Colonic mucosa (tissue), 4 donors: ENCODE results near the gene GP1BA. TPM values are rescaled to one million over a fixed set of nuclear protein-coding genes. Genes with fewer than 3 reads are reported as not detected.

ENCODE experiments used
- DNase-seq: peaks from one replicate; pipeline ENCODE4 v3.0.0-alpha.2; 2020
- H3K27ac ChIP-seq: fragments of 200-600 bp; one replicate; pipeline ENCODE4 v1.8.0; 2021
- H3K27me3 ChIP-seq: fragments of 200-600 bp; one replicate; pipeline ENCODE4 v1.8.0; 2021
- H3K36me3 ChIP-seq: fragments of 200-600 bp; one replicate; pipeline ENCODE4 v1.8.0; 2021
- H3K4me1 ChIP-seq: fragments of 200-600 bp; one replicate; pipeline ENCODE4 v1.8.0; 2021; ENCODE audit warnings: mild to moderate bottlenecking
- H3K4me3 ChIP-seq: fragments of 200-600 bp; one replicate; pipeline ENCODE4 v1.8.0; 2021
- H3K9ac ChIP-seq, 2 donors: one replicate each; pipeline ENCODE4 v1.7.0; 2013; ENCODE audit warnings: control low read depth in 2 of 2, low read depth in 2 of 2, low read length in 2 of 2
- H3K9me3 ChIP-seq: fragments of 200-600 bp; one replicate; pipeline ENCODE4 v1.8.0; 2021
- CTCF ChIP-seq: fragments of 200-600 bp; IDR thresholded peaks from one replicate; pipeline ENCODE4 v1.8.0; 2022; ENCODE audit warnings: antibody characterized with exemption, mild to moderate bottlenecking
- intact Hi-C: fragments of 100-400 bp; cut with DNase I; formaldehyde crosslinking; loops from one replicate; pipeline ENCODE4 v1.14.1; 2022
- total RNA-seq, 2 donors: library from RNA; stranded (reverse); fragmentation: NEBNext Ultra II Directional in 1 of 2; extraction: Animal tissue kit (Norgen Biotek cat#: 25700) in 1 of 2; gene quantifications; one replicate each; pipeline ENCODE4 v1.2.1, GENCODE V29; 2021
- donor health status: healthy.
- donor health status: DM: no; HTN: no; CAD: no.
- donor health status: DM: no; HTN: no; CAD: no.

The GP1BA gene
- total RNA-seq, 2 donors from 2014 or later, result not detected

GRCh38 chr17:4928881-4929280, 3.2 kb upstream of the GP1BA start:
- no peaks in the 10 kb centered on the region for H3K4me1 ChIP-seq
- no peaks in the 10 kb centered on the region for H3K9me3 ChIP-seq
- H3K9ac ChIP-seq, result no peak overlapping the region
- intact Hi-C loops, result no loop called here
- DNase-seq, result no peak
- TF ChIP-seq CTCF, result no peak
- H3K4me3 ChIP-seq, result no peak overlapping the region
- H3K27ac ChIP-seq, result no peak overlapping the region
- no peaks in the 10 kb centered on the region for H3K27me3 ChIP-seq
- no peaks in the 10 kb centered on the region for H3K36me3 ChIP-seq

DNA sequence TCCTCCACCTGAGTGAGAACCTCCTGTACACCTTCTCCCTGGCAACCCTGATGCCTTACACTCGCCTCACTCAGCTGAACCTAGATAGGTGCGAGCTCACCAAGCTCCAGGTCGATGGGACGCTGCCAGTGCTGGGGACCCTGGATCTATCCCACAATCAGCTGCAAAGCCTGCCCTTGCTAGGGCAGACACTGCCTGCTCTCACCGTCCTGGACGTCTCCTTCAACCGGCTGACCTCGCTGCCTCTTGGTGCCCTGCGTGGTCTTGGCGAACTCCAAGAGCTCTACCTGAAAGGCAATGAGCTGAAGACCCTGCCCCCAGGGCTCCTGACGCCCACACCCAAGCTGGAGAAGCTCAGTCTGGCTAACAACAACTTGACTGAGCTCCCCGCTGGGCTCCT, 679 bp downstream of the GP1BA start:
- no peak for TF ChIP-seq CTCF
- H3K9ac ChIP-seq, result no peak overlapping the region
- no peak overlapping the region for H3K4me3 ChIP-seq
- no peaks in the 10 kb centered on the region for H3K4me1 ChIP-seq
- peaks cover 4% of the 10 kb centered on the region for H3K36me3 ChIP-seq
- no peak for DNase-seq
- no peaks in the 10 kb centered on the region for H3K27me3 ChIP-seq
- H3K27ac ChIP-seq, result no peak overlapping the region
- no peaks in the 10 kb centered on the region for H3K9me3 ChIP-seq
- intact Hi-C loops, result no loop called here

DNA sequence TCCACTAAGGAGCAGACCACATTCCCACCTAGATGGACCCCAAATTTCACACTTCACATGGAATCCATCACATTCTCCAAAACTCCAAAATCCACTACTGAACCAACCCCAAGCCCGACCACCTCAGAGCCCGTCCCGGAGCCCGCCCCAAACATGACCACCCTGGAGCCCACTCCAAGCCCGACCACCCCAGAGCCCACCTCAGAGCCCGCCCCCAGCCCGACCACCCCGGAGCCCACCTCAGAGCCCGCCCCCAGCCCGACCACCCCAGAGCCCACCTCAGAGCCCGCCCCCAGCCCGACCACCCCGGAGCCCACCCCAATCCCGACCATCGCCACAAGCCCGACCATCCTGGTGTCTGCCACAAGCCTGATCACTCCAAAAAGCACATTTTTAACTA, 1.6 kb downstream of the GP1BA start:
- Histone ChIP-seq H3K4me1 (peaks cover 3% of the 10 kb centered on the region), H3K9ac (no peak overlapping the region), H3K9me3 (no peaks in the 10 kb centered on the region), H3K4me3 (no peak overlapping the region), H3K27ac (no peak overlapping the region), H3K36me3 (peaks cover 9% of the 10 kb centered on the region), H3K27me3 (no peaks in the 10 kb centered on the region)
- TF ChIP-seq CTCF, result no peak
- intact Hi-C loops, result no loop called here
- no peak for DNase-seq

DNA sequence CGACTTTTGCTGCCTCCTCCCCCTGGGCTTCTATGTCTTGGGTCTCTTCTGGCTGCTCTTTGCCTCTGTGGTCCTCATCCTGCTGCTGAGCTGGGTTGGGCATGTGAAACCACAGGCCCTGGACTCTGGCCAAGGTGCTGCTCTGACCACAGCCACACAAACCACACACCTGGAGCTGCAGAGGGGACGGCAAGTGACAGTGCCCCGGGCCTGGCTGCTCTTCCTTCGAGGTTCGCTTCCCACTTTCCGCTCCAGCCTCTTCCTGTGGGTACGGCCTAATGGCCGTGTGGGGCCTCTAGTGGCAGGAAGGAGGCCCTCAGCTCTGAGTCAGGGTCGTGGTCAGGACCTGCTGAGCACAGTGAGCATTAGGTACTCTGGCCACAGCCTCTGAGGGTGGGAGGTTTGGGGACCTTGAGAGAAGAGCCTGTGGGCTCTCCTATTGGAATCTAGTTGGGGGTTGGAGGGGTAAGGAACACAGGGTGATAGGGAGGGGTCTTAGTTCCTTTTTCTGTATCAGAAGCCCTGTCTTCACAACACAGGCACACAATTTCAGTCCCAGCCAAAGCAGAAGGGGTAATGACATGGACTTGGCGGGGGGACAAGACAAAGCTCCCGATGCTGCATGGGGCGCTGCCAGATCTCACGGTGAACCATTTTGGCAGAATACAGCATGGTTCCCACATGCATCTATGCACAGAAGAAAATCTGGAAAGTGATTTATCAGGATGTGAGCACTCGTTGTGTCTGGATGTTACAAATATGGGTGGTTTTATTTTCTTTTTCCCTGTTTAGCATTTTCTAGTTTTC, 2.3 kb downstream of the GP1BA start:
- no peak for DNase-seq
- Histone ChIP-seq H3K9ac (peak overlapping the region in 1 of 2 donors; percentile 51), H3K4me3 (no peak overlapping the region), H3K27me3 (no peaks in the 10 kb centered on the region), H3K9me3 (no peaks in the 10 kb centered on the region), H3K4me1 (peaks cover 7% of the 10 kb centered on the region), H3K27ac (no peak overlapping the region), H3K36me3 (peaks cover 9% of the 10 kb centered on the region)
- no peak for TF ChIP-seq CTCF
- intact Hi-C loops, result no loop called here

- no peaks in the 10 kb centered on the region for H3K9me3 ChIP-seq
- peaks cover 7% of the 10 kb centered on the region for H3K4me1 ChIP-seq
- no peak for DNase-seq
- intact Hi-C loops, result loop anchor here (5.0 kb wide), 1 partner anchor 62 kb away; the partner anchor contains the start of genes INCA1 and KIF1C
- TF ChIP-seq CTCF, result no peak
- H3K9ac ChIP-seq, result no peak overlapping the region
- H3K4me3 ChIP-seq, result no peak overlapping the region
- no peaks in the 10 kb centered on the region for H3K27me3 ChIP-seq
- no peak overlapping the region for H3K27ac ChIP-seq
- peaks cover 9% of the 10 kb centered on the region for H3K36me3 ChIP-seq
Measured at GRCh38 chr17:4935650-4936049, 3.6 kb downstream of the GP1BA start.
